ENCODE data around the gene EBF3.

Gene EBF3

DNA sequence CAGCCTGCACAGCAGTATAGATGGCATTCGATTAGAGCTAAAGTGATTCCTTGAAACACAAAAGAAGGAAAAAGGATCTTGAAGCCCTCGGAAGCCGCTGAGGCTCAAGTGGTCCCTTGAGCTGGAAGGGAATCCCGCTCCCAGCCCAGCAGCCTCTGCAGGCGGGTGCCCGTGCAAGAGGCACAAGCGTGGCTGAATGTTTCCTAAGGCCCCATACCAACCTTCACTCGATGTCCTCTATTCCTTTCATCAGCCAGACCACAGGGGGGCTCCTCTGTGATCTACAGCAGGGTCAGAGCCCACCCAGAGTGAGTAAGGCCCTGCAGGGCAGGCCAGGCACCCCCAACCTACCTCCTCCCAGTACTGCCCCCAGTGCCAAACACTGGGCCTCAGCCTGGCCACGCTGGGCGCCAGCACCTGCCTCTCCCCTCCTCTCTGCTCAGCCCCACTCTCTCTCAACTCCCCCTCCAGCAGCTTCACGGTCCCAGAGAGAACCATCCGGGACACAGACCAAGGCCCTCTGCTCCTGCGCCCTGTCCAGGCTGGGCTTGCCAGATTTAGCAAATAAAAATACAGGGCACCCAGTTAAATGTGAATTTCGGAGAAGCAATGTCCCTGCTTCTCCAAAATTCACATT is 30.5 kb downstream of the EBF3 start:
- Mint-ChIP-seq H3K27me3 (ENCODE audit: low read depth) (peaks cover 12% of the 10 kb centered on the region), H3K4me3 (no peak overlapping the region), H3K9me3 (no peaks in the 10 kb centered on the region), H3K36me3 (ENCODE audit: low read depth) (no peaks in the 10 kb centered on the region), H3K4me1 (peaks cover 4% of the 10 kb centered on the region), H3K27ac (no peak overlapping the region)
- TF ChIP-seq, protein P1, sequence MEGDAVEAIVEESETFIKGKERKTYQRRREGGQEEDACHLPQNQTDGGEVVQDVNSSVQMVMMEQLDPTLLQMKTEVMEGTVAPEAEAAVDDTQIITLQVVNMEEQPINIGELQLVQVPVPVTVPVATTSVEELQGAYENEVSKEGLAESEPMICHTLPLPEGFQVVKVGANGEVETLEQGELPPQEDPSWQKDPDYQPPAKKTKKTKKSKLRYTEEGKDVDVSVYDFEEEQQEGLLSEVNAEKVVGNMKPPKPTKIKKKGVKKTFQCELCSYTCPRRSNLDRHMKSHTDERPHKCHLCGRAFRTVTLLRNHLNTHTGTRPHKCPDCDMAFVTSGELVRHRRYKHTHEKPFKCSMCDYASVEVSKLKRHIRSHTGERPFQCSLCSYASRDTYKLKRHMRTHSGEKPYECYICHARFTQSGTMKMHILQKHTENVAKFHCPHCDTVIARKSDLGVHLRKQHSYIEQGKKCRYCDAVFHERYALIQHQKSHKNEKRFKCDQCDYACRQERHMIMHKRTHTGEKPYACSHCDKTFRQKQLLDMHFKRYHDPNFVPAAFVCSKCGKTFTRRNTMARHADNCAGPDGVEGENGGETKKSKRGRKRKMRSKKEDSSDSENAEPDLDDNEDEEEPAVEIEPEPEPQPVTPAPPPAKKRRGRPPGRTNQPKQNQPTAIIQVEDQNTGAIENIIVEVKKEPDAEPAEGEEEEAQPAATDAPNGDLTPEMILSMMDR (IDR thresholded peaks at IDR 0.05; ENCODE audit: unreplicated experiment in 3 of 3) = no peak

DNA sequence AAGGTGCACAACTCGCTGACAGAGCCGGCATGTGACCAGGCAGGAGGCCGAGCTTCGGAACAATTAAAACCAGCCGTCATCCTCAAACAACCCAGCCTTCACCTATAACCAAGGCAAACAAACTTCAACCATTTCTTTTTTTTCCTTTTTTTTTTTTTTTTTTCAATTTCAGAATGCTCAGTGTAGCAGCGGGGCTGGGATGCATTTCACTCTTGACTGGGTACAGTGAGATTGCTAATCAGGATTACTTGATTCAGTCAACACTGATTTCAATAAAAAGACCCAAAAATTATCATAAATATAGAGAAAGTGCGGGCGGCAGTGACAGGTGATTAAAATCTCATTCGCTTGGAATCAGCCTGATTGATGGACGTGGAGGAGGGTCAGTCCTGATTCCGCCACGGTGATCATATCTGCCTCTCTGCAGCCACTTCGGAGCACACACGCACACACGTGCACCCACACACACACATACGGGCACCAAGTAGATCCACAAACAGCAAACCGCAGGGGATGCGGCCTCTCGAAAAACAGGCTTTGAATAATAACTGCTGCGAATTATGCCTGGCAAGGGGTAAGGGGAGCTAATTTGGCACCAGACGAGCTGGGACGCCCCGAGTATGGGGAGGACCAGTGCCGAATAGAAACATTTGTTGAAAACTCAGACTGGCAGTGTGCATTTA is 31.2 kb downstream of the EBF3 start:
- peaks cover 6% of the 10 kb centered on the region for H3K4me1 Mint-ChIP-seq
- peaks cover 12% of the 10 kb centered on the region for H3K27me3 Mint-ChIP-seq (ENCODE audit: low read depth)
- H3K9me3 Mint-ChIP-seq = no peaks in the 10 kb centered on the region
- TF ChIP-seq, protein P1 (IDR thresholded peaks at IDR 0.05; ENCODE audit: unreplicated experiment in 3 of 3) = no peak
- H3K4me3 Mint-ChIP-seq = no peak overlapping the region
- no peak overlapping the region for H3K27ac Mint-ChIP-seq
- H3K36me3 Mint-ChIP-seq (ENCODE audit: low read depth) = no peaks in the 10 kb centered on the region

DNA sequence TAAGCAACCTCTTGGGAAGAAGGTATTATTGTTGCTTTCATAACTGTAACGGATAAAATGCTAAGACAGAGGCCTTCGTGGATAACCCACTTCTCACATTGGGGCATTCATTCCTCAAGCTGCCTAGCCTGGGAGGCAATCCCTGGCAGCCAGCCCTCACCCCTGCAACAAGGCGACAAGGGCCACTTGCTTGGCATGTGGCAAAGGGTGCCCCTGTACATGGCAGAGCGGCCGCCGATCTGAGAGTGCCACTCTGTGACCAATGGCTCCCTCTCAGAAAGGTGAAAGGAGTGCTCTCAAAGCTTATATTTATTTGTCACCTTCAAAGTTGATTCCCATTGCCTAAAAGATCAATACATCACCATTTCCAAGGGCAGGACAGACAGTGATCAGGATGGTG is 31.9 kb downstream of the EBF3 start:
- Mint-ChIP-seq H3K9me3 (no peaks in the 10 kb centered on the region), H3K36me3 (ENCODE audit: low read depth) (no peaks in the 10 kb centered on the region), H3K4me3 (no peak overlapping the region), H3K27ac (no peak overlapping the region), H3K27me3 (ENCODE audit: low read depth) (peaks cover 16% of the 10 kb centered on the region), H3K4me1 (peaks cover 6% of the 10 kb centered on the region)
- TF ChIP-seq, protein P1 (IDR thresholded peaks at IDR 0.05; ENCODE audit: unreplicated experiment in 3 of 3) = no peak

DNA sequence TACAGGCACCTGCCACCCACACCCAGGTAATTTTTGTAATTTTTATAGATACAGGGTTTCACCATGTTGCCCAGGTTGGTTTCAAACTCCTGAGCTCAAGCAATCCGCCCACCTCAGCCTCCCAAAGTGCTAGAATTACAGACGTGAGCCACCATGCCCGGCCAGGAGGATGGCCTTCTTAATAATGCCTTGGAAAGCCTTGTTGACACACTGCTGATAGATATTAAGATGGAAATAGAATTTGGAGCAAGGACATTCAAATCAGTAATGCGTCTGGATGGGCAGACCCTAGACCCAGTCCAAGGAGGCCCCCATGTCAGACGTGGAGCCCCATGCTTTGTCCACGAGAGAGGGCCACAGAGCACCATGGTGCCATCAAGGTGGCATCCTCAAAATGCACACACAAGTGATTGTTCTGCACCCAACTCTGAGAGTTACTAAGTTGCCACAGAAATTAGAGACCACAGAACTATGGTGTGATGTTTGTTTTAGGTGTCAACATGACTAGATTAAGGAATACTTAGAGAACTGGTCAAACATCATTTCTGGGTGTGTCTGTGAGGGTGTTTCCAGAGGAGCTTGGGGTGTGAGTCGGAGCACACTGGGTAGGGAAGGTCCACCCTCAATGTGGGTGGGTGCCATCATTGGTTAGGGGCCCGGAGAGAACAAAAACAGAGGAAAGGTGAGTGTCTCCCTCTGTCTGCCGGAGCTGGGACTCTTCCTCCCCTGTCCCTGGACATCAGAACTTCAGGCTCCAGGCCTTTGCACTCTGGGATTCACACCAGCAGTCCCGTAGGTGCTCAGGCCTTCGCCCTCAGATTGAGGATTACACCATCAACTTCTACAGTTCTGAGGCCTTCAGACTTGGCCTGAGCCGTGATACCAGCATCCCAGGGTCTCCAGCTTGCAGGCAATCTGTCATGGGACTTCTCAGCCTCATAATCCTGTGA is 34.5 kb downstream of the EBF3 start:
- no peaks in the 10 kb centered on the region for H3K9me3 Mint-ChIP-seq
- peaks cover 10% of the 10 kb centered on the region for H3K27me3 Mint-ChIP-seq (ENCODE audit: low read depth)
- H3K36me3 Mint-ChIP-seq (ENCODE audit: low read depth) = no peaks in the 10 kb centered on the region
- TF ChIP-seq, protein P1 (IDR thresholded peaks at IDR 0.05; ENCODE audit: unreplicated experiment in 3 of 3) = no peak
- H3K27ac Mint-ChIP-seq = no peak overlapping the region
- H3K4me1 Mint-ChIP-seq = peaks cover 6% of the 10 kb centered on the region
- no peak overlapping the region for H3K4me3 Mint-ChIP-seq

DNA sequence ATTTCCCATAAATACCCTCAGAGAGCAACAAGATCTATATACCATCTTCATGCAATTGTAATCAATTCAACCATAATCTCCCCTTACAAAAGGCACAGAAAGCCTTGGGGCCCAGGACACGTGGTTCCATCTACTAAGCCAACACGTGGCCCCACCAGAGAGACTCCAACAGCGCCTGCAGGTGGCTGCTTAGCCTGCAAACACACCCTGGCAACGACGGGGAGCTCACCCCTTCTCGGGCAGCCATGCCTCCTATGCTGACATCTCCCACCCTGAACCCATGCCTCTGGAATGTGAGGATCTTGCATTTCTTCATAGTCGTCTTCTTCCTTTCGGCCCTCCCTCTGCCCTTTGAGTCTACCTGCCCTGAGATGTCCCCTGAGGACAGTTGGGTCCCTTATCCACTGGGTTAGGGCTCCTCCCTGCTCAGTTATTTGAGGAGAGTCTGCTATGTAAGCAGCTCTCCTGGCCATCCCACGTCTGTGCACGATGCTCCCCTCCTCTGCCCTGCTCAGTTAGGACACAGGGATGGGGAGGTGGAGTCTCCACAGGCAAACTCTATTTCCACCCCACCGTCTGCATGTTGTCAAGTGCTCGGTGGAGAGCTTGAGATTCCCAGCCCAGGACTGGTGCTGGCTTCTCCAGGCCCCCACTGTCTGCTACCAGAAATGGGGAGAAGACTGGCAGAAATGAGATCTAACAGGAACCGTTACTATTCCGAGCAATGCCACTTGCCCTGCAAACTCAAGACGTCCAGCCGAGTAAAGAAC is 36.5 kb downstream of the EBF3 start:
- no peaks in the 10 kb centered on the region for H3K9me3 Mint-ChIP-seq
- peaks cover 6% of the 10 kb centered on the region for H3K4me1 Mint-ChIP-seq
- peaks cover 4% of the 10 kb centered on the region for H3K27me3 Mint-ChIP-seq (ENCODE audit: low read depth)
- H3K27ac Mint-ChIP-seq = no peak overlapping the region
- TF ChIP-seq, protein P1 (IDR thresholded peaks at IDR 0.05; ENCODE audit: unreplicated experiment in 3 of 3) = no peak
- no peak overlapping the region for H3K4me3 Mint-ChIP-seq
- H3K36me3 Mint-ChIP-seq (ENCODE audit: low read depth) = peaks cover 7% of the 10 kb centered on the region

Data from nephron (organoid).